GM18867 (cell line): ENCODE results near the gene MAPK6.

Source experiments
- ATAC-seq: cut with Tn5 transposase; IDR thresholded peaks from one replicate; pipeline ENCODE4 v1.9.1; 2021; ENCODE audit warnings: mild to moderate bottlenecking, moderate library complexity; ENCODE audit not compliant: unreplicated experiment

MAPK6 gene

DNA sequence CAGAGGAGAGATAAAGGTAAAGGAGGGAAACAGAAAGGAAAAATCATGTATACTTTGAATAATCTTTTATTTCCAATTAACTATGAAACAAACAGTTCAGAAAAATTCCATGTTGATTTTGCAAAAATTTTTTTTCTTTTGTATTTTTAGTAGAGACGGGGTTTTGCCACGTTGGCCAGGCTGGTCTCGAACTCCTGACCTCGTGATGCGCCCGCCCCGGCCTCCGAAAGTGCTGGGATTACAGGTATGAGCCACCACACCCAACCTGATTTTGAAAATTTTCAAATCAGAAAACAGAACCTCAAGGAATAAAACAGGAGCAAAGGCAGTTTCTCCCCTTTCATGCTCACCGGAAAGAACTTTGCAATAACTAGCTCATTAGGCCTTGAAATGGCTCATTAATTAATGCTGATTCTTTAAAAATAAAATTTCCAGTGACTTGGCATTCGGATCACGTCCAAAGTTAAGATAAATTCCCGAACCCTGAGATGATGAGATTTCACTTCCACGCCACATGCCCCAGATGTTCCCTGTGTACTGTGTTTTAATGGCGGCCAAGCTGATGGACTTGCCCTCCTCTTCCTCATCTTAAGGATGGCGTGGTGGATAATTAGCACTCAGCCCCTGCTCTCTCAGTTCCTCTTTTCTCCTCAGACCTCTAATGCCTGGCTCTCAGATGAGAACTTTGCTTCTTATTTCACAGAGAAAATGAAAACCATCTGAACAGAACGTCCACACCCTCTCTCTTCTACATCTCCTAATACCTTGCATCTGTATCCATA is 82.7 kb downstream of the MAPK6 start:
- peak; percentile 41 for ATAC-seq

DNA sequence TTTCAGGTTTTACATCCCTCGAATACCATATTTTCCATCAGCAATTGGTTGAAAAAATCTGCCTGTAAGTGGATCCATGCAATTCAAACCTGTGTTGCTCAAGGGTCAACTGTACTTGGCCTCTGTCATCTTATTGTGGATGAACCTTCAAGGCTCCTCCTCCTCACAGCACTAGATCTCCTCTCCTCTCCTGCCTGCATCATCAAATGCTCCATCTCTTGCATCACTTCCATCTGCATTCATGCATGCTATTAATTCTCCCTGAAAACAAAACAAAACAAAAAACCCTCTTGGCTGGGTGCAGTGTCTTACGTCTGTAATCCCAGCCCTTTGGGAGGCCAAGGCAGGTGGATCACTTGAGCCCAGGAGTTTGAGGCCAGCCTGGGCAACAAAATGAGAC is 83.4 kb downstream of the MAPK6 start:
- ATAC-seq: no peak

DNA sequence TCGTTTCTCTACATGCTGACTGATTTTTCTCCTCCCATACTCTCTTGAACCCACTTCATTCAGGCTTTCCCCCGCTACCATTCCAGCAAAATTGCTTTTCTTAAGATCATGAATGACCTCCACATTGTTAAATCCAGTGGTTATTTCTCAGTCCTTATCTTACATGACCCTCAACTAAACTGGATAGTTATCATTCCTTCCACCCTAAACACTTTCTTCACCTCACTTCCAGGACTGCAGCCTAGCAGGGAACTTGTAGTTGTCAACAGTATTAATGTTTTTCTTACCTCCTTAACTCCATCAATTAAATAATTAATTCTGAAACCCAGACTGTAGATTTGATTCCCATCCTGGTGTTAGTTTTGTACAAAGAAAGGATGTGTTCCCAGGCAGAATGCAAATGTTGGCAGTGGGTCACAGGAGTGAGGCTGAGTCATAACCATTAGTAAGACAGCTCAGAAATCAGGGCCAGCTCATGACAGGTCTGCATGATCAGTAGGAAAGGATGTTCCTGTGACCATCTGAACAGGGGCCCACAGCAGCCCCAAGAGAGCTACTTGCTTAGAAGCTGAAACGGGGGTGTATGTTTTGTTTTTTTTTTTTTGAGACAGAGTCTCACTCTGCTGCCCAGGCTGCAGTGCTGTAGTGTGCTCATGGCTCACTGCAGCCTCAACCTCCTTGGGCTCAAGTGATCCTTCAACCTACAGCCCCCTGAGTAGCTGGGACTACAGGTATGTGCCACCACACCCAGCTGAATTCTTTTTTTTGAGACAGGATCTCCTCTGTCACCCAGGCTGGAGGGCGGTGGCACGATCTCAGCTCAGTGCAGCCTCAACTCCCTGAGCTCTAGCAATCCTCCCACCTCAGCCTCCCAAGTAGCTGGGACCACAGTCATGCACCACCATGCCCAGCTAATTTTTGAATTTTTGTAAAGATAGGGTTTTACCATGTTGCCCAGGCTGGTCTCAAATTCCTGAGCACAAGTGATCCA is 84.5 kb downstream of the MAPK6 start:
- peak; percentile 62 for ATAC-seq

DNA sequence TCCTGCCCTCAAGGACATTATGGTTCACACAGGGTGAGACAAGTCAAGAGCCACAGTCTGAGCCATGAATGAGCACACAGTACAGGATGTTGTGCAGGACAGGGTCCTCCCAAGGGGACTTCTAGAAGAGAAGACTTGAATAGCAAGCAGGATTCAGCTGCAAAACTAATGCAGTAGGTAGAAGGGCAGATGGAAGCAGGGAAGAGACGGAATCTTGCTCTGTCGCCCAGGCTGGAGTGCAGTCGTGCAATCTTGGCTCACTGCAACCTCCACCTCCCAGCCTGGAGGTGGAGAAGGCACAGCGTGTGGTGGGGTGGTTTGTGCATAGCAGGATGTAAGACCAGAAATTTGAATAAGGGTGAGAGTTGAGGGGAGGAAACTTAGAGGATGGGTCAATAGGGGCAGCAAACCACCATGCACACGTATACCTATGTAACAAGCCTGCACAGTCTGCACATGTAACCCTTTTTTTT is 85.5 kb downstream of the MAPK6 start:
- no peak for ATAC-seq

DNA sequence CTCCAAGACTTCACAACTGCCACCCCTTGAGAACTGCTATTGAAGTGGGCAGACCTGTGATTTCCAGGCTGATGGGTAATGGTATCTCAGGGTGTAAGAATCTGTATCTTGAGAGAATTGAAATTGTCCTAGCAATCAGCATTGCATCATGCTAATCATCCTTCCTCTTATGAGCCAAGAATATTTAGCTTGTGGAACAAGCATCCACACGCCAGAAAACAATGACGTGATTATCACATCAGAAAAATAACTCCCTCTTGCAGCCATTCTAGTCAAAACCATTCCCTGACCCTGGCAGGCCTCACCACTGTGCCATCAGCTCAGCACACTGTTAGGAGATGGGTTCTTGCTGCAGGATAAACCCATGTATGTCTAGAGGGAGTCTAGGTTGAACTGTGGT is 86.8 kb downstream of the MAPK6 start:
- ATAC-seq: no peak

DNA sequence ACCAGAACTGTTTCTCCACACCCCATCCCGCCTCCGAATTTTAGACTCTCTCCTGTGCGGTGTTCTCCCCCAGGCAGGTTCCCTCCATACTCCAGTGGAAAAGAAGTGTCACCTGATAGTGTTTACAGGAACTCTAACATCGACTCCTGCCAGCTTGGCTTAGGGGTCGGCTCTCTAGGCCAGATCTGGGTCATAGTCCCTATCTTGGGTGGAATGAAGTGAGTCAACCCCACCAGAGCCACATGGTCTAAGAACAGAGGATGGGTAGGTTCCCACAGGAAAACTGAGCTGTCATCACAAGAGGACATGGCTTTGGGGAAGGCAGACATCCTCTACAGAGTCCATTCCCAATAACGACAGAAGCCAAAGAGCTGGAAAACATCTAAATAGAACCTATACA is 87.6 kb downstream of the MAPK6 start:
- ATAC-seq: no peak

DNA sequence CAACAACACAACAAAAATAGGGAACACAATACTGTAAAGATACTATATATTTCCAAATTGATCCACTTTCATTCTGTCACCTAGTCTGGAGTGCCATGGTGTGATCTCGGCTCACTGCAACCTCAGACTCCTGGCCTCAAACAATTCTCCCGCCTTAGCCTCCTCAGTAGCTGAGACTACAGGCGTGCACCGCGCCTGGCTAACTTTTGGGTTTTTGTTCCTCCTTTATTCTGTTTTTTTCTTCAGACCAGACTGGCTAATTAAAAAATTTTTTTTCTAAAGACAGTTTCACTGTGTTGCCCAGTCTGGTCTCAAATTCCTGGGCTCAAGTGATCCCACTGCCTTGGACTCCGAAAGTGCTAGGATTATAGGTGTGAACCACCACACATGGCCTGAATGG is 88.2 kb downstream of the MAPK6 start:
- ATAC-seq: no peak

DNA sequence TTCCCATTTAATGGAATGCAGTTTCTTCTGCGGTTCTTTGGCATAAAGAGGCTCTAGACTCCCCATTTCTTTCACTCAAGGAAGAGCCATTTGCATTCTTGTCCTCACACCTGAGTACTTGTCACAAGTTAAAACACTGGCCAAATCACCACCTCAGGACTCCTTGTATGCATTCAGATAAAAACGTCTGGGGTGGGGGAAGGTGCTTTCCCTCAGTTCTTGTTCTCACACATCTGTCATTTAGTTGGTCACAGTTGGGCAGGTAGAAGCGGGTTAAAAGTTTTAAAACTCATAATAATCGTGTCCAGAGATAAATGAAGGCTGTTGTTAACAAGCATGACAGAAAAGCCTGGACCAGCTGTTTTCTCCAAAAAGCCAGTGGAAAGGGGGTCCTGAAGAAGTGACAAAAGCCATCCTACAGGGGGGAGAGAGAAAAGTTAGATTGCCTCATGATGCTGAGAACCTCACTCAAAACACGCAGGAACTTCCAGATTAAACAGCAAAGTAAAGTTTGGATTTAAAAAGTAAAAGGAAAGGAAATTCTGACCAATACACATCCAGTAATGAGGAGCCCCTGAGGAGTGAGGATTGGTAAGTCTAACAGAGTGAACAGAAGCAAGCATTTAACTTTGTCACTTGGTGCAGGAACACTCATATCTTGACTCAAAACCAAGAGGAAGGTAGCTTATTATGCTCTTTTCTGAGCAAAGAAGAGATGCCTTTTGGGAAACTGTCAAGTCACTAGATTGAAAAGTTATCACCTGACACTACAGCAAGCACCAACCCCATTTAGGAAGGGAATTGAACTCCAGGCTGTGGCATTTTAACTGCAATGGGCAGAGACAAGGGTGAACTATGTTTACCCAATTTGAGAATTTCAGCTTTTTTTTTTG is 90.8 kb downstream of the MAPK6 start:
- ATAC-seq: peak; percentile 57

DNA sequence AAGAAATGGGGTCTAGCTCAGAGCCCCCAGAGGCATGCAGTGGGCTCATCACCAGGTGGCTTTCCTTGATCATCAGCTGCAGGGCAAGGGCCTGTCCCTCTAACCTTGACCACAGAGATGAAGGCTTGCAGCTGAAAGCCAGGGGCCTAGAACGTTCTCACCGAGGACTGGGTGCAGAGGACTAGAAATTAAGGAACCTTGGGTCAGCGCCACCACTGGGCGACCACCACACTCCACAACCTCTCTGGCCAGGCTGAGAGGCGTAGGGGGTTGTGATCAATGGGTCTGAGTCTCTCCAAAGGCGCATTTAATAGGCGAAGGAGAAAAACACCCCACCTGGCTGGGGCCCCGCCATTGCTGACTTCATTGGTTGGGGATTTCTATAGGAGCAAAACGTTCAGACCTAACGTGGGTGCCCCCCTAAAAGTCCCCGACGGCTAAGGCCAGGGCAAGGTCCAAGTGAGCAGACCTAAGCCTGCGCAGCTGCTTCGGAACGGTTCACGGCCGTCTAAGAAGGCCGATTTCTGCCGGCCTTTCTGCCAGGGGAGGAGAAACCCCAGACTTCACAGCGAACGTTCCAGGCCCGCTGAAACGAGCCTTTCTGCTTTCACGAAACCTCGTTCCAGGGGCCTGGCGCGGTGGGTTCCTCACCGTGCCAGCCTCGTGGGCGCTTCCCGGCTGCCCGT is 92.6 kb downstream of the MAPK6 start:
- no peak for ATAC-seq

DNA sequence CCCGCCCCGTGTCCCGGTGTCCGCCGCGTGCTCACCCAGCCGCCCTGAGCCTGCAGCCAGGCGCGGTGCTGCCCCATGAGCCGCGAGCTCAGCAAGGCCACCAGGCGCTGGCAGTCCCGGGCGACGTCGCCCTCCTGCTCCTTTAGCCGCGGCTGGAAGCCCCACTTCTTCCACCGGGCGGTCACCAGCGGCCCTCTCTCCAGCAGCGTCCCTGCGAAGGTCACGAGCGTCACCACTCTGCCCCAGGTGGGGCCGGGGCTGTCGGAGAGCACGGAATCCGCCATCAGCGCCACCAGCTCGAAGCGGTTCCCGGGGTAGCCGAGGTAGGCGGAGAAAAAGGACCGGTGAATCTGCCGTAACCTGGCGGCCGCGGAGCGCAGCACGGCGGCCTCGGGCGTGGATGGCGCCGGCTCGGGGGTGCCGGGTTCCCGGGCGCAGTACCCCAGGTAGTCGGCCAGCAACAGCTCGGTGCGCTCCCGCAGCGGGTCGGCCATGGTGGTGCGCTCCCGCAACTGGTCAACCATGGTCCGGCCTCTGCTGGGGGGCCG is 93.3 kb downstream of the MAPK6 start:
- no peak for ATAC-seq

DNA sequence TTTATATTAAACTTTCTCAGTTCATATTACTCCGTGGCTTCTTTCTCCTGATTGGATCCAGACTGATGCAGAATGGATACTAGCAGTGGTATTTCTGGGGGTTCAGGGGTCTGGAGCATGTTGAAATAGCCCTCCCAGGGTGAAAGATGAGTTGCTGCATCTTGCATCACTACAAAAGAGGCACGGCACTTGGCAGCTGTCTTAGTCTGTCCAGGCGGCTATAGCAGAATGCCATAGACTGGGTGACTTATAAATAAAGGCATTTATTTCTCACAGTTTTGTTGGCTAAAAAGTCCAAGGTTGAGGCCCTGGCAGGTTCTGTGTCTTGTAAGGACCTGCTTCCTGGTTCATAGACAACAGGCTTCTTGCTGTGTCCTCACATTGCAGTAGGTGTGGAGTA is 94.2 kb downstream of the MAPK6 start:
- no peak for ATAC-seq

DNA sequence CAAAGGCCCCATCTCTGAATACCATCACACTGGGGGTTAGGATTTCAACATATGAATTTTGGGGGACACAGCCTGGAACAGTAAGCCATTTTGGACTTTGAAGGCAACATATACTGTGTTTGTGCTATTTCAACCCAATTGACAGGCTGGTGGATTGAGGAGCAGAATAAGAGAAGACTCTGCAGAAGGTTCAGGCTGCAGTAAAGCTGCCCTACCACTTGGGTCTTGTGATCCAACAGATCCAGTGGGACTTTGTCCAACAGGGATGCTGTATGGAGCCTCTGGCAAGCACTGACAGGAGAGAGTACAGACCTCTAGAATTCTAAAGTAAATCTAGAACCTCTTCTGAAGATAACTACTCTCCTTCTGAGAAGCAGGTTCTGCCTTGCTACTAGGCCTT is 94.7 kb downstream of the MAPK6 start:
- ATAC-seq: no peak

DNA sequence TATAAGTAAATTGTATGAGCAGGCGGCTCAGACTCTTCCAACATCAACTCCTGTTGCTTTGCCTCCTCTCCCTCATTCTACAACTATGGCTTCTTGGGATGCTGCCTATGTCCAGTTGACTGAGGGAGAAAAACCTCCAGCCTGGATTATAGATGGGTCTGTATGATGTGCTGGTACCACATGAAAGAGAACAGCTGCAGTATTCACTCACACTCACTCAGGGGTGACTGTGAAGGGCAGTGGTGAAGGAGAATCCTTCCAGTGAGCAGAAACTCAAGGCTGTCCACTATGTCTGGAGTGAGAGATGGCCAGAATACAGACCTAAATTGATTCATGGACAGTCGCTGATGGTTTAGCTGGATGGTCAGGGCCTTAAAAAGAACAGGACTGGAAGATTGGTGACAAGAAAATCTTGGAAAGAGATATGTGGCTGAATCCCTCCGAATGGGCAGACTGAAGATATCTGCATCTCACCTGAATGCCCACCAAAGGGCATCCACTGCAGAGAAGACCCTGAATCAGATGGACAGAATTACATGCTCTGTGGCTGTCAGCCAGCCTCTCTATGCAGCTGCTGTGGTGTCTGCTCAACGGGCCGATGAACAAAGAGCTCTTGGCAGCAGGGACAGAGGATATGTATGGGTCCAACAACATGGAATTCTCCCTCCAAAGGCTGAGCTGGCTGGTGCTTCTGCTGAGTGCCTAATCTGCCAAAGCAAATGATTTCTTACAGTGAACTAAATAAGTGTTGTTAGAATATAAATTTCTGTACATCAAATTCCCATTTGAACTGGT is 95.4 kb downstream of the MAPK6 start:
- ATAC-seq: no peak

DNA sequence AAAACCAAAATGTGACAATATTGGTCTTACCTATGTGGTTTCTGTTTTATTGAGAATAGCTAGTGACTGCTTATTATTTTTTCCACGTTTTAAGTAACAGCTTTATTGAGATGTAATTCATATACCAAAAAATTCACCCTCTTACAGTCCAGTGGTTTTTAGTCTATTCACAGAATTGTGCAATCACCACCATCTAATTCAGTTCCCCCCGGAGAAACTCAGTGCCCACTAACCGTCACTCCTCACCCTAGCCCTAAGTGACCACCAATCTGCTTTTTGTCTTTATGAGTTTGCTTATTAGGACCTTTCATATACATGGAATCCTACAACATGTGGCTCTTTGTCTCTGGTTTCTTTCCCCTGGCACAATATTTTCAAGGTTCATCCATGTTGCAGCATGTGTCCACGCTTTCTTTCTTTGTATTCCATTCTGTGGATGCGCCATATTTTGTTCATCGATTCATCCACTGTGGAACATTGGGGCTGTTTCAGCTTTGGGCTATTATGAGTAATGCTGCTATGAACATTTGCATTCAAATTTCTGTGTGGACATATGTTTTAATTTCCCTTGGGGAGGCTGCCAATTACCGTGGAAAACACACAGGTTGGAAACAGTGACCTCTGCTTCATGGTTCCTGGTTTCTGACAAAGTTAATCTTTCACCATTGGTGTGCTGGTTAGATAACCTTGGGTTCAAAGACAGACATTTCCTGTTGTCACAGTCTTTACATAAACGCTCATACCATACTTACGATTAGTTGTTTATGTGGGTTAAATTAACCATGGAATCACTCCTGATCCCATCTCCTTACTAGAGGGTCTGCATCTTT is 96.8 kb downstream of the MAPK6 start:
- no peak for ATAC-seq
